Measurements from ENCODE around the gene ATP6V1F. TPM values are rescaled to one million over a fixed set of nuclear protein-coding genes. Genes with fewer than 3 reads are reported as not detected.

ATP6V1F gene
- total RNA-seq, 4 donors from 2014 or later: 31.2 to 137 (median 61.3) TPM

DNA sequence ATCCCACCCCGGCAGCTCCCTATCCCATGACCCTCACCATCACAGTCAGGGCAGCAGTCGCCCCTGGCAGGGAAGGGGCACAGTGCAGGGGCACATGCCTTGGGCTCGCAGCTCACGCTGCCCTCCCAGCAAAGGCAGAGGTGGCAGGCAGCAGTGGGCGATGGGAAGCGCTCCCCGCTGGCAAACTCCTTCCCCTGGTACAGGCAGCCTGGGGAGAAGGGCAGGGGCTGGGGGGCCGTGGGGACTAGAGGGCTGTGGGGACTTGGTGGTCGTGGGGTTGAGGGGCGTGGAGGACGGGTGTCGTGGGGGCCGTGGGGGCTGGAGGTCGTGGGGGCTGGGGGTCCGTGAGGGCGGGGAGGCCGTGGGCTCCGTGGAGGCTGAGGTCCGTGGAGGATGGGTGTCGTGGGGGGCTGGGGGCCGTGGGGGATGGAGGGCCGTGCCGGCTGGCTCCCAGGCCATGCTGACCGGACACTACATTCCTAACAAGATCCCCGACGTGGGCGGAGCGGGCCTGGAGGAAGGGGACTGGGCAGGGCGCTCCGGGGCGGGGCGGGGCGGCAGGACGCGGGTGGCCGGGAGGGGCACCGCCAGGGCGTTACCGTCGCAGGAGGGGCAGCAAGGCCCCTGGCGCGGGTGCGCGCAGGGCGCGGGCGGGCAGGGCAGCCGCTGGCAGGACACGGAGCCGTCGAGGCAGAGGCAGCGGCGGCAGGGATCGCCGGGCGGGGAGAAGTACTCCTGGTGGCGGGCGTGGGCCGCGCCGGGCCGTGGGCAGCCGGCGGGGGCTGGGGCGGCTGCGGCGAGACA lies 27.9 kb downstream of the ATP6V1F start:
- Histone ChIP-seq H3K9me3 (no peaks in the 10 kb centered on the region), H3K4me3 (no peak overlapping the region), H3K4me1 (no peaks in the 10 kb centered on the region), H3K36me3 (no peaks in the 10 kb centered on the region), H3K27ac (no peak overlapping the region), H3K27me3 (peaks cover 0 to 4% of the 10 kb centered on the region in 2 donors)
- intact Hi-C loops (cut with DNase I; ENCODE audit: low total_unique reads): no loop called here
- no peak for TF ChIP-seq POLR2A (IDR thresholded peaks at IDR 0.05)
- TF ChIP-seq, protein P1, sequence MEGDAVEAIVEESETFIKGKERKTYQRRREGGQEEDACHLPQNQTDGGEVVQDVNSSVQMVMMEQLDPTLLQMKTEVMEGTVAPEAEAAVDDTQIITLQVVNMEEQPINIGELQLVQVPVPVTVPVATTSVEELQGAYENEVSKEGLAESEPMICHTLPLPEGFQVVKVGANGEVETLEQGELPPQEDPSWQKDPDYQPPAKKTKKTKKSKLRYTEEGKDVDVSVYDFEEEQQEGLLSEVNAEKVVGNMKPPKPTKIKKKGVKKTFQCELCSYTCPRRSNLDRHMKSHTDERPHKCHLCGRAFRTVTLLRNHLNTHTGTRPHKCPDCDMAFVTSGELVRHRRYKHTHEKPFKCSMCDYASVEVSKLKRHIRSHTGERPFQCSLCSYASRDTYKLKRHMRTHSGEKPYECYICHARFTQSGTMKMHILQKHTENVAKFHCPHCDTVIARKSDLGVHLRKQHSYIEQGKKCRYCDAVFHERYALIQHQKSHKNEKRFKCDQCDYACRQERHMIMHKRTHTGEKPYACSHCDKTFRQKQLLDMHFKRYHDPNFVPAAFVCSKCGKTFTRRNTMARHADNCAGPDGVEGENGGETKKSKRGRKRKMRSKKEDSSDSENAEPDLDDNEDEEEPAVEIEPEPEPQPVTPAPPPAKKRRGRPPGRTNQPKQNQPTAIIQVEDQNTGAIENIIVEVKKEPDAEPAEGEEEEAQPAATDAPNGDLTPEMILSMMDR (IDR thresholded peaks at IDR 0.05): no peak
- DNase-seq: no peak

DNA sequence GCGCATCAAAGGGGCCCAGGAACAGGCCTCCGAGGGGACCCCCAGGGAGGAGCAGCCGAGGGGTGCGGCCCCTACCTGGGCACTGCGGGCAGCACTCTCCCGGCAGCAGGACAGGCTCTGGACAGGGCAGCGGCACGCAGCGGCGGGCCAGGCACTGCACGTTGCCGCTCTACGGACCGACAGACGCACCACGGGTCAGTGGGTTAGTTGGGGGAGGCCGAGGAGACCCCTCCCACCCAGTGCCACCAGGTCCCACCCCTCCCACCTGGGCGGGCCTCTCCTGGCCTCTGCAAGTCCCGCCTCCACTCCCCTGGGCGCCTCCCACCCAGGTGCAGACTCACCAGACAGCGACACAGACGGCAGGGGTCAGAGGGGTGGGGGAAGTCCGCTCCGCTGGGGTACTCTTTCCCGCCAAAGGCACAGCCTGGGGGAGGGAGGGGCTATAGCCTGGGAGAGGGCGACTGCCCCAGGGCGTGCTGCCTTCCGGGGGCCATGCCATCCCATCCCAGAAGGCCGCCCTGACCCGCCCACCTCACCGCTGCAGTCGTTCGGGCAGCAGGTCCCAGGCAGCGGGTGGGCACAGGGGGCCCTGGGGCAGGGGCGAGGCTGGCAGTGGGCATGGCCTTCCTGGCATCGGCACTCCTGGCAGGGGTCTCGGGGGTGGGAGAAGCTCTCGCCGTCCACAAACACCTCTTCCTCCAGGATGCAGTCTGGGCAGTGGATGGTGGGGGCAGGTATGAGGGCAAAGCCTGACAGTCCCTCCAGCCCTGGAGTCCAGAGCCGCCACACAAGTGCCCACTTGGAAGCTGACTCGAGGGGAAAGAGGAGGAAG lies 28.7 kb downstream of the ATP6V1F start:
- intact Hi-C loops (cut with DNase I; ENCODE audit: low total_unique reads): no loop called here
- H3K9me3 ChIP-seq: no peaks in the 10 kb centered on the region
- no peak overlapping the region for H3K4me3 ChIP-seq
- no peak overlapping the region for H3K27ac ChIP-seq
- H3K4me1 ChIP-seq: no peaks in the 10 kb centered on the region
- no peak for DNase-seq
- peaks cover 0 to 4% of the 10 kb centered on the region in 2 donors for H3K27me3 ChIP-seq
- no peaks in the 10 kb centered on the region for H3K36me3 ChIP-seq
- TF ChIP-seq, protein P1 (IDR thresholded peaks at IDR 0.05): no peak
- no peak for TF ChIP-seq POLR2A (IDR thresholded peaks at IDR 0.05)

DNA sequence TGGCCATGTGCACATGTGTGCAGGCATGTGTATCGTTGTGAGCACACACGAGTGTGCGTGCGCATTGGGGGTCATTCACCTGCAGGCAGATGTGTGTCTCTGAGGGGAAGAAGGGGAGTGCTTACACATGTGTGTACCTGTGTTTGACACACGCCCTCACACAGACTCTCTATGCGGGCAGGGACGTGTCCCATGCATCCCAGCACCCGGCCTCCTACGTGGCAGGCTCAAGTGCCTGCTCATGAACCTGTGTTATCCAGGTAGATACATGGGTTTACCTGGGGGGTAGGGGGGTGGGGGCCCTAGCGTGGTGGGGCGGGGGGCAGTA lies 29.2 kb downstream of the ATP6V1F start:
- Histone ChIP-seq H3K27ac (no peak overlapping the region), H3K36me3 (no peaks in the 10 kb centered on the region), H3K4me1 (no peaks in the 10 kb centered on the region), H3K27me3 (peaks cover 0 to 4% of the 10 kb centered on the region in 2 donors), H3K4me3 (no peak overlapping the region), H3K9me3 (no peaks in the 10 kb centered on the region)
- TF ChIP-seq, protein P1 (IDR thresholded peaks at IDR 0.05): no peak
- no peak for TF ChIP-seq POLR2A (IDR thresholded peaks at IDR 0.05)
- intact Hi-C loops (cut with DNase I; ENCODE audit: low total_unique reads): no loop called here
- no peak for DNase-seq

DNA sequence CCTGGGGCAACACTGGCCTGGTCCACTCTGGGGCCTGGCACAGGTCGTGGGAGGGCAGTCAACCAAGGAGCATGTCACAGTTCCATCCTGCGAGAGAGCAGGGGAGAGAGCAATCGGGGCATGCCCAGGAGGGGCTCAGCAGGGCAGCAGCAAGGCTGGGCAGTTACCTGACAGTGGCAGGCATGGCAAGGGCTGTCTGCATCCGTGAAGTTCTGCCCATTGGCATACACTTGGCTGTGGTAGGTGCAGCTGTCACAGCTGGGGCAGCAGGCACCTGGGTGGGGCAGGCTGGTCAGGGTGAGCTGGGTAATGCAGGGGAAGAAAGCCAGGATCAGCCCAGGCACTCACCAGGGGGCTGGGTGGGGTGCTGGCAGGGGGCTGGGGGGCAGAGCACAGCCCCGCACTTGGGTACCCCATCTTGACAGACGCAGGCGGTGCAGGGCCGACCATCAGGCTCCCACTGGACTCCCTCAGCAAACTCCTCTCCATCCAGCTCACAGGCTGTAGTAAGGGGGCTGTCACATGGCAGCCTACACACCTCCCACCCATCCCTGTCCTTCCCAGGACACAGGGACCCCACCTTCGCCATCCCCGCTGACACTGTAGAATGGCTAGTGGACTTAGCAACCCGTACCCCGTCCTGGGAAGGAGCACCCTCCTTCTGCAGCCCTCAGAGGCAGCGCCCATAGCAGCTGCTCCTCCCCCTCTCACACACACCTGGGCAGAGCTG lies 30.0 kb downstream of the ATP6V1F start:
- H3K4me3 ChIP-seq: no peak overlapping the region
- no peaks in the 10 kb centered on the region for H3K9me3 ChIP-seq
- no peaks in the 10 kb centered on the region for H3K36me3 ChIP-seq
- no peak for TF ChIP-seq POLR2A (IDR thresholded peaks at IDR 0.05)
- TF ChIP-seq, protein P1 (IDR thresholded peaks at IDR 0.05): no peak
- DNase-seq: no peak
- intact Hi-C loops (cut with DNase I; ENCODE audit: low total_unique reads): no loop called here
- H3K4me1 ChIP-seq: no peaks in the 10 kb centered on the region
- peaks cover 0 to 4% of the 10 kb centered on the region in 2 donors for H3K27me3 ChIP-seq
- no peak overlapping the region for H3K27ac ChIP-seq
